Stomach (tissue), 4 donors: ENCODE data around the gene GRB10.

Experiments
- EP300 ChIP-seq: sonication (generic); formaldehyde crosslinking; IDR thresholded peaks from one replicate; pipeline ENCODE4 v1.6.1; 2017; ENCODE audit warnings: antibody characterized with exemption
- POLR2A ChIP-seq, 4 donors: fragments of 450-650 bp; IDR thresholded peaks; one replicate each; pipeline ENCODE4 v1.6.1; 2016; ENCODE audit warnings: antibody characterized with exemption in 4 of 4, control low read depth in 2 of 4, mild to moderate bottlenecking in 1 of 4, moderate library complexity in 1 of 4
- POLR2AphosphoS5 ChIP-seq, 3 donors: sonication (generic); formaldehyde crosslinking; IDR thresholded peaks; one replicate each; pipeline ENCODE4 v1.6.1; 2016; ENCODE audit warnings: antibody characterized with exemption in 3 of 3
- TF ChIP-seq, protein P1 (sequence below), 7 experiments: fragments of 450-650 bp in 4 of 7; fragments of 200-600 bp in 3 of 7; sonication (generic) in 3 of 7; IDR thresholded peaks; one replicate each; pipeline ENCODE4 v1.5.1; 2016 to 2019; ENCODE audit warnings: antibody characterized with exemption in 7 of 7, control low read depth in 2 of 7, mild to moderate bottlenecking in 1 of 7

DNA sequence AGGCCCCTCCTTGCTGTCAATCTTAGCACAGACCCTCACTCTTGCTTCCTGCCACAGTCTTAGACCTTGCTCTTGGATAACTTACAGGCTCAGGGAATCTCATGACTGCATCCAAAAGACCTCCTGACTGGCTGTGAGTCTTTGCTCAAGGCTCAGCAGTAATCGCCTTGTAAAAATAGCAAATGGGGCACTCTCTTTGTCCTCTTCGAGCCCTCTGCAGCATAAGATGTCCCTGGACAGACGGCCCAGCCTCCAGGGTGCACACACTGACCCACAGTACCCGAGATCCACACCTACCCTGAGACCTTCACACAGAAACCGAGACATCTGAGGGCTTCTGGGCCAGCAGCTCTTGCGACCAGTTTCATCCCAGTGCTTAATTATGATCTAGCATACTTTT is 151.6 kb downstream of the GRB10 start:
- no peak for TF ChIP-seq EP300
- TF ChIP-seq, protein P1, sequence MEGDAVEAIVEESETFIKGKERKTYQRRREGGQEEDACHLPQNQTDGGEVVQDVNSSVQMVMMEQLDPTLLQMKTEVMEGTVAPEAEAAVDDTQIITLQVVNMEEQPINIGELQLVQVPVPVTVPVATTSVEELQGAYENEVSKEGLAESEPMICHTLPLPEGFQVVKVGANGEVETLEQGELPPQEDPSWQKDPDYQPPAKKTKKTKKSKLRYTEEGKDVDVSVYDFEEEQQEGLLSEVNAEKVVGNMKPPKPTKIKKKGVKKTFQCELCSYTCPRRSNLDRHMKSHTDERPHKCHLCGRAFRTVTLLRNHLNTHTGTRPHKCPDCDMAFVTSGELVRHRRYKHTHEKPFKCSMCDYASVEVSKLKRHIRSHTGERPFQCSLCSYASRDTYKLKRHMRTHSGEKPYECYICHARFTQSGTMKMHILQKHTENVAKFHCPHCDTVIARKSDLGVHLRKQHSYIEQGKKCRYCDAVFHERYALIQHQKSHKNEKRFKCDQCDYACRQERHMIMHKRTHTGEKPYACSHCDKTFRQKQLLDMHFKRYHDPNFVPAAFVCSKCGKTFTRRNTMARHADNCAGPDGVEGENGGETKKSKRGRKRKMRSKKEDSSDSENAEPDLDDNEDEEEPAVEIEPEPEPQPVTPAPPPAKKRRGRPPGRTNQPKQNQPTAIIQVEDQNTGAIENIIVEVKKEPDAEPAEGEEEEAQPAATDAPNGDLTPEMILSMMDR (IDR thresholded peaks at IDR 0.05): no peak
- TF ChIP-seq POLR2AphosphoS5 (IDR thresholded peaks at IDR 0.05): no peak
- no peak for TF ChIP-seq POLR2A (IDR thresholded peaks at IDR 0.05)
